Measurements from ENCODE around the gene STXBP5. TPM values are rescaled to one million over a fixed set of nuclear protein-coding genes. Genes with fewer than 3 reads are reported as not detected.

The STXBP5 gene
- total and polyA plus RNA-seq, 2 donors (not counting 1 experiment from before 2014, with no cell fraction given): 4.6 to 24.1 TPM

- POLR2A ChIA-PET: interaction anchor here (0.5 kb wide), 1 partner anchor 9 kb away, joined by 3 read pairs; no protein-coding TSS in a partner anchor
- Mint-ChIP-seq H3K9me3 (ENCODE audit: insufficient read depth) (no peaks in the 10 kb centered on the region), H3K27ac (no peak overlapping the region), H3K4me3 (no peak overlapping the region), H3K4me1 (peaks cover 15% of the 10 kb centered on the region), H3K27me3 (no peaks in the 10 kb centered on the region)
- 100% methylated on average over 2 of the region's 3 CpGs for WGBS (ENCODE audit: insufficient coverage)
- Histone ChIP-seq H3K4me1 (ENCODE audit: control insufficient read depth in 2 of 2, insufficient read depth in 2 of 2, low read length in 2 of 2) (peaks cover 9 to 10% of the 10 kb centered on the region in 2 donors), H3K4me2 (replicated peaks; ENCODE audit: low read depth, low read length, poor library complexity, severe bottlenecking) (no peak overlapping the region), H3K9ac (ENCODE audit: low read length) (no peak overlapping the region), H3K27me3 (replicated peaks in 1 of 4; ENCODE audit: control extremely low read depth in 1 of 4, control insufficient read depth in 3 of 4, insufficient read depth in 4 of 4, low read length in 3 of 4) (no peaks in the 10 kb centered on the region), H3K4me3 (ENCODE audit: control extremely low read depth in 1 of 5, extremely low read depth in 1 of 5, insufficient read depth in 1 of 5, low read depth in 2 of 5, low read length in 4 of 5) (no peak overlapping the region), H3K9me3 (ENCODE audit: control extremely low read depth in 1 of 3, control insufficient read depth in 2 of 3, insufficient read depth in 1 of 3, low read length in 2 of 3) (no peaks in the 10 kb centered on the region), H4K20me1 (ENCODE audit: control insufficient read depth, insufficient read depth, low read length, poor library complexity, severe bottlenecking) (no peaks in the 10 kb centered on the region), H3K36me3 (replicated peaks in 1 of 2; ENCODE audit: control extremely low read depth in 1 of 2, control insufficient read depth in 1 of 2, extremely low read depth in 1 of 2, insufficient read depth in 2 of 2, low read length in 1 of 2) (no peaks in the 10 kb centered on the region), H2AFZ (ENCODE audit: insufficient read depth, low read depth, low read length, poor library complexity, severe bottlenecking) (no peak overlapping the region), H3K27ac (ENCODE audit: low read length in 2 of 2) (no peak overlapping the region), H3K79me2 (ENCODE audit: control insufficient read depth, insufficient read depth, low read length) (no peaks in the 10 kb centered on the region)
- TF ChIP-seq, protein P1, sequence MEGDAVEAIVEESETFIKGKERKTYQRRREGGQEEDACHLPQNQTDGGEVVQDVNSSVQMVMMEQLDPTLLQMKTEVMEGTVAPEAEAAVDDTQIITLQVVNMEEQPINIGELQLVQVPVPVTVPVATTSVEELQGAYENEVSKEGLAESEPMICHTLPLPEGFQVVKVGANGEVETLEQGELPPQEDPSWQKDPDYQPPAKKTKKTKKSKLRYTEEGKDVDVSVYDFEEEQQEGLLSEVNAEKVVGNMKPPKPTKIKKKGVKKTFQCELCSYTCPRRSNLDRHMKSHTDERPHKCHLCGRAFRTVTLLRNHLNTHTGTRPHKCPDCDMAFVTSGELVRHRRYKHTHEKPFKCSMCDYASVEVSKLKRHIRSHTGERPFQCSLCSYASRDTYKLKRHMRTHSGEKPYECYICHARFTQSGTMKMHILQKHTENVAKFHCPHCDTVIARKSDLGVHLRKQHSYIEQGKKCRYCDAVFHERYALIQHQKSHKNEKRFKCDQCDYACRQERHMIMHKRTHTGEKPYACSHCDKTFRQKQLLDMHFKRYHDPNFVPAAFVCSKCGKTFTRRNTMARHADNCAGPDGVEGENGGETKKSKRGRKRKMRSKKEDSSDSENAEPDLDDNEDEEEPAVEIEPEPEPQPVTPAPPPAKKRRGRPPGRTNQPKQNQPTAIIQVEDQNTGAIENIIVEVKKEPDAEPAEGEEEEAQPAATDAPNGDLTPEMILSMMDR (IDR thresholded peaks at IDR 0.05): no peak
- no peak for TF ChIP-seq EZH2 (IDR thresholded peaks at IDR 0.05; ENCODE audit: borderline replicate concordance, insufficient read depth, low read depth, low read length, poor library complexity, severe bottlenecking)
- DNase-seq (no peak), ATAC-seq (ENCODE audit: low read depth) (no peak)
- intact Hi-C loops (cut with micrococcal nuclease): no loop called here
- CTCF ChIA-PET: no interaction called here
Measured at GRCh38 chr6:147195510-147195909, 8.7 kb upstream of the STXBP5 start.

GRCh38 chr6:147195987-147196386, 8.2 kb upstream of the STXBP5 start:
- H3K4me3 Mint-ChIP-seq: no peak overlapping the region
- no peaks in the 10 kb centered on the region for H4K20me1 ChIP-seq (ENCODE audit: control insufficient read depth, insufficient read depth, low read length, poor library complexity, severe bottlenecking)
- intact Hi-C loops (cut with micrococcal nuclease): no loop called here
- H3K4me1 ChIP-seq (ENCODE audit: control insufficient read depth in 2 of 2, insufficient read depth in 2 of 2, low read length in 2 of 2): peaks cover 9 to 10% of the 10 kb centered on the region in 2 donors
- H3K4me3 ChIP-seq (ENCODE audit: control extremely low read depth in 1 of 5, extremely low read depth in 1 of 5, insufficient read depth in 1 of 5, low read depth in 2 of 5, low read length in 4 of 5): no peak overlapping the region
- H3K27me3 ChIP-seq (replicated peaks in 1 of 4; ENCODE audit: control extremely low read depth in 1 of 4, control insufficient read depth in 3 of 4, insufficient read depth in 4 of 4, low read length in 3 of 4): no peaks in the 10 kb centered on the region
- no peak overlapping the region for H3K4me2 ChIP-seq (replicated peaks; ENCODE audit: low read depth, low read length, poor library complexity, severe bottlenecking)
- H3K27me3 Mint-ChIP-seq: no peaks in the 10 kb centered on the region
- no peak for DNase-seq
- H2AFZ ChIP-seq (ENCODE audit: insufficient read depth, low read depth, low read length, poor library complexity, severe bottlenecking): no peak overlapping the region
- H3K27ac Mint-ChIP-seq: no peak overlapping the region
- no peaks in the 10 kb centered on the region for H3K9me3 Mint-ChIP-seq (ENCODE audit: insufficient read depth)
- H3K79me2 ChIP-seq (ENCODE audit: control insufficient read depth, insufficient read depth, low read length): no peaks in the 10 kb centered on the region
- no peak for ATAC-seq (ENCODE audit: low read depth)
- H3K9ac ChIP-seq (ENCODE audit: low read length): no peak overlapping the region
- H3K4me1 Mint-ChIP-seq: peaks cover 15% of the 10 kb centered on the region
- ChIA-PET CTCF (no interaction called here), POLR2A (no interaction called here)
- TF ChIP-seq EZH2 (IDR thresholded peaks at IDR 0.05; ENCODE audit: borderline replicate concordance, insufficient read depth, low read depth, low read length, poor library complexity, severe bottlenecking): no peak
- TF ChIP-seq, protein P1 (IDR thresholded peaks at IDR 0.05): no peak
- no peaks in the 10 kb centered on the region for H3K9me3 ChIP-seq (ENCODE audit: control extremely low read depth in 1 of 3, control insufficient read depth in 2 of 3, insufficient read depth in 1 of 3, low read length in 2 of 3)
- H3K36me3 ChIP-seq (replicated peaks in 1 of 2; ENCODE audit: control extremely low read depth in 1 of 2, control insufficient read depth in 1 of 2, extremely low read depth in 1 of 2, insufficient read depth in 2 of 2, low read length in 1 of 2): no peaks in the 10 kb centered on the region
- WGBS (ENCODE audit: insufficient coverage): no CpG with 5 or more reads among the region's 3 CpGs
- H3K27ac ChIP-seq (ENCODE audit: low read length in 2 of 2): no peak overlapping the region
